Bladder microvascular endothelial cell (primary cell): ENCODE measurements around the gene UBE2D2. TPM values are rescaled to one million over a fixed set of nuclear protein-coding genes. Genes with fewer than 3 reads are reported as not detected.

ENCODE experiments used
- total RNA-seq: library from RNA; depleted of rRNA; stranded (reverse); fragments of >200 nt; gene quantifications from 2 replicates; pipeline ENCODE4 v1.2.3, GENCODE V29; 2014

UBE2D2 gene
- total RNA-seq, result 44.0 and 52.2 TPM in 2 replicates

DNA sequence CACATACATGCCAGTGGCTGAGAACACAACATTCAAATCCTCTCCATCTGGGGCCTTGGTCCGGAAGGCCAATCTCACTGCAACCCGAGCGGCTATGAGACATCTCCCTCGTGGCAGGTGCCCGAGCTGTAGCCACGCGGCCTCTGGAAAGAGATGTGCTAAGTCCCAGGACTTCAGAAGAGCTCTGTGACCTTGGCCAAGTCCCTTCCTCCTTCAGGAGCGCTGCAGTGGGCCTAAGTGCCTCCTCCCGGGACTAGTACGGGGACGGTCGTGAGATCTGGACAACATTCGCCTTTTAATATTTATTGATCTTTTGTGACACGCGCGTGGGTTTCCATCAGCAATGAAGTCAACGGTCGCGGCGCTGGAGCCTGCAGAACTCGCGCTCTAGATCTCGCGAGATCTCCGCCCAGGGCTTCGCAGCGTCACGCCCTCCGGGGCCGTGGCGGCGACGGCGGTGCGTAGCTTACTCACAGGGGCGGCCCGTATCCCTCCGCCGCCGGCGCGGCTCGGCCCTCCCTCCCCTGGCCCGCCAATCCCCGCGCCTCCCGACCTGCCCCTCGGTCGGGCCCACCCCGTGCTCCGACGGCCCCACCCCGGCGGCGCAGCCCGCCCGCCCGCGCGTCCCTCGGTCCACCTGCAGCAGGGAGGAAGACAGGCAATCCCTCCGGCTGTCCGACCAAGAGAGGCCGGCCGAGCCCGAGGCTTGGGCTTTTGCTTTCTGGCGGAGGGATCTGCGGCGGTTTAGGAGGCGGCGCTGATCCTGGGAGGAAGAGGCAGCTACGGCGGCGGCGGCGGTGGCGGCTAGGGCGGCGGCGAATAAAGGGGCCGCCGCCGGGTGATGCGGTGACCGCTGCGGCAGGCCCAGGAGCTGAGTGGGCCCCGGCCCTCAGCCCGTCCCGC, at the start of gene UBE2D2:
UBE2D2 (plus strand) TSS at position 588 of the 903 bp plus-strand sequence. CDS start 453 bp downstream, outside the sequence.

DNA sequence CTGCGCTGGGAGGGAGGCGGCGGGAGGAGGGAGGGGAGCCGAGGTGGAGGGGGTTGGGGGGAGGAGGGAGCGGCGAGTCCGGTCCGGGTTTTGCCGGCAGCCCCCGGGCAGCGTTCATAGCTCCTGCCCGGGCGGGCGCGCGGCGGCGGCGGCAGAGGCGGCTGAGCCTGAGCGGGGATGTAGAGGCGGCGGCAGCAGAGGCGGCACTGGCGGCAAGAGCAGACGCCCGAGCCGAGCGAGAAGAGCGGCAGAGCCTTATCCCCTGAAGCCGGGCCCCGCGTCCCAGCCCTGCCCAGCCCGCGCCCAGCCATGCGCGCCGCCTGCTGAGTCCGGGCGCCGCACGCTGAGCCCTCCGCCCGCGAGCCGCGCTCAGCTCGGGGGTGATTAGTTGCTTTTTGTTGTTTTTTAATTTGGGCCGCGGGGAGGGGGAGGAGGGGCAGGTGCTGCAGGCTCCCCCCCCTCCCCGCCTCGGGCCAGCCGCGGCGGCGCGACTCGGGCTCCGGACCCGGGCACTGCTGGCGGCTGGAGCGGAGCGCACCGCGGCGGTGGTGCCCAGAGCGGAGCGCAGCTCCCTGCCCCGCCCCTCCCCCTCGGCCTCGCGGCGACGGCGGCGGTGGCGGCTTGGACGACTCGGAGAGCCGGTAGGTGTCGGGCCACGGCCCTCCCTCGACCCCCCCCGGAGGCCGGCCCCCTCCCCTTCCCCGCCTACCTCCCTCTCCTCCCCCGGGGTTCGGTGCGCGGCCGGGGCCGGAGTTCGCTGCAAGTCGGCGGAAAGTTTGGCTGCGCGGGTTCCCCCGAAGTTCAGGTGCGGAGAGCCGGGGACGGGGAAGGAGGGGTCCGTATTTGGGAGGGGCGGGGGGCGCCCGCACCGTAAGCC, 87.3 kb downstream of the UBE2D2 start, which contains the start of gene CXXC5:
CXXC5 (plus strand) TSS at position 145 of the 877 bp plus-strand sequence. CDS start 32,175 bp downstream, outside the sequence.

Other genes starting within 250 kb of the UBE2D2 start
- gene PAIP2, start 219.5 kb upstream of the UBE2D2 start, total RNA-seq, result 57.3 and 90.8 TPM in 2 replicates
- gene SLC23A1, start 178.0 kb upstream of the UBE2D2 start, total RNA-seq, result not detected in 2 replicates
- gene MZB1, start 171.4 kb upstream of the UBE2D2 start, total RNA-seq, result 0.16 and 0.44 TPM in 2 replicates
- gene PROB1, start 166.2 kb upstream of the UBE2D2 start, total RNA-seq, result 2.1 and 5.8 TPM in 2 replicates
- gene SPATA24, start 157.2 kb upstream of the UBE2D2 start, total RNA-seq, result 7.3 and 9.8 TPM in 2 replicates
- 4.4 and 8.9 TPM in 2 replicates for gene DNAJC18, start 121.8 kb upstream of the UBE2D2 start, total RNA-seq
- 281 and 350 TPM in 2 replicates for gene ECSCR, start 98.6 kb upstream of the UBE2D2 start, total RNA-seq
- not detected in 2 replicates for gene SMIM33, start 90.3 kb upstream of the UBE2D2 start, total RNA-seq
- gene STING1, start 78.6 kb upstream of the UBE2D2 start, total RNA-seq, result 39.1 and 53.7 TPM in 2 replicates
- 8.7 and 30.0 TPM in 2 replicates for gene CXXC5, start 87.0 kb downstream of the UBE2D2 start, total RNA-seq
- under 0.01 TPM in 1 of 2 replicates, not detected in the other for gene PSD2, start 234.5 kb downstream of the UBE2D2 start, total RNA-seq